Inferior parietal cortex (tissue), 1 donor: ENCODE data around the gene ADGRF3.
"Not testable (repeated sequence)": the region's sequence is repeated elsewhere in the genome, so short reads cannot be mapped to it uniquely, and the experiment has no call there.

Source experiments
- DNase-seq: peaks from one replicate; pipeline ENCODE4 v3.0.0-alpha.2; 2016; ENCODE audit errors: extremely low spot score

ADGRF3 gene

DNA sequence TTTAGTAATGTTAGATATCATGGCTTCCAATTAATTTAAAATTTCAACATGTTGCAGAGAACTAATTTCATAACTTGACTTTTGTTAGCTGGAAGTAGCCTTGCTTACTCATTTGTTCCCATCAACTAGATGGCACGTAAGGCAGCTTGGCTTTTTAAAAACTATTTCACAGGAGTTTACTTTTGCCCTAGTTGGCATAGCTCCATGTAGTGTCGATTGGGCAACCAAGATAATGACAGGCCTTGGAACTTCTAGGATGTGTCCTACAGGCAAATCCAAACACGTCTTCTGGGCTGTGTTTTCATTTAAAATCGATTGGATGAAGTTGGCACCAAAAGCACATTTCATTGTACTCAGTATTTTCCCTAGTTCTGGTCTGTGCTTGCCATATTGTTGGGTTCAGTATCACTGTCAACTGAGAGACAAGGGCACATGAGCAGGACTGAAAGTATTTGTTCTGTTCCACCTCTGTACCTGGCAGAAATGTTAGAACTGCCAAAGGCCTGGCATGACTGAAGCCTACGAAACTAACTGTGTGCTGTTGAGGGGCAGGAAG lies 72.5 kb downstream of the ADGRF3 start:
- DNase-seq, result no peak

DNA sequence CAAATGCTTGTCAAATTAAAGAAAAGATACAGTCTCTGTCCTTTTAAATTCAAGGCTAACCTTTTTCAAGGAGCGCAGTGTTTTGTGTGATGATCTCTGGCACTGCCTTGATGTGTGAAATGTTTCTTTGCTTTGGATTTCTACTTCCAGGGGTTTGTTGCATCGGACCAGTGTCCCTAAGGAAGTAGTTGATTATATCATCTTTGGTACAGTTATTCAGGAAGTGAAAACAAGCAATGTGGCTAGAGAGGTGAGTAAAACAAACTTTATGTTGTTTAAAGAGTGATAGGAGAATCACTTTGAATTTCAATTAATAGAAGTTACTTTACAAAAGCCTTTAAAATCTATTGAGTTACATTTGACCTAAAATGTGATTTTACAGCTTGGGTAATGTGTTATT lies 73.1 kb downstream of the ADGRF3 start:
- DNase-seq, result no peak

DNA sequence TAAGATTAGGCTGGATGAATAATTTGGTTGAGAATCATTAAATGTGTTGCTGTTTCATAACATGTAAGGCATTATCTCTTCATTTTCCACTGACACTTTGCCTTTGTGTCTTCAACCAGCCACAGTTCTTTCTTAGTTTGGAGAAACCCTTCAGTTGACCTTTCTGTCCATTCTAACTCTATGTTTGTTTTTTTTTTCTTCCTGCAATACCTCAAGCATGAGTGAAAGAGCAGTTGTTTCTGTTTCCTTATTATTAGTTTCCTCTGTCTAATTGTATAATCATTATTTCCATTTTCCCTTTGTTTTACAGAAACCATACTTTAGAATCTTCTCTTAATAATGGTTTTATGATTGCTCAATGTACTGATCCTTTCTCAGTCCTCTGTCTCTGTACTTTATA lies 76.2 kb downstream of the ADGRF3 start:
- no peak for DNase-seq

DNA sequence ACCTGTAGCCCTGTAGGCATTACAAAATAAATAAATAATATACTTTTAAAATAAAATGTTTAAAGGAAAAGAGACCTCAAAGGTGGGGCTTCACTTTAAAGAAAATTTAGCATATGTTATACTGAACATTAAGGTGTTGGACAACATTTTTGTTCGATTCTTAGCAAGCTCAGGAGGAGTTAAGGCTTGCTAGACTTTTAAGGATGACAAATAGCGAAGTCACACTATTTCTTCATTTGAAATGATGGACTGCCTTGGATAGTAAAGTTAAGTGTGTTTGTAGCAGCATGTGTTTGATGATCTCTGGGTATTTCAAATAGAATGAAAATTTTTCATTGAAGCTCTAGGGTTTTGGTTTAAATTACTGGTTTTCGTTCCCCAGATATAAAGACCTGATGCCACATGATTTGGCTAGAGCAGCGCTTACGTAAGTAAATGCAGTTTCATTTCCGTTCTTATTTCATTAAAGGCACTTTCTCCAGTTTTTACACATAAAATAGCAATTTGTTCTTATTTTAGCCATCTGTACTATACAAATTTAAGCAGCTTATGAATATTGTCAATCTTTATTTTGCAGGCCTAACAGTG lies 76.9 kb downstream of the ADGRF3 start:
- no peak for DNase-seq

DNA sequence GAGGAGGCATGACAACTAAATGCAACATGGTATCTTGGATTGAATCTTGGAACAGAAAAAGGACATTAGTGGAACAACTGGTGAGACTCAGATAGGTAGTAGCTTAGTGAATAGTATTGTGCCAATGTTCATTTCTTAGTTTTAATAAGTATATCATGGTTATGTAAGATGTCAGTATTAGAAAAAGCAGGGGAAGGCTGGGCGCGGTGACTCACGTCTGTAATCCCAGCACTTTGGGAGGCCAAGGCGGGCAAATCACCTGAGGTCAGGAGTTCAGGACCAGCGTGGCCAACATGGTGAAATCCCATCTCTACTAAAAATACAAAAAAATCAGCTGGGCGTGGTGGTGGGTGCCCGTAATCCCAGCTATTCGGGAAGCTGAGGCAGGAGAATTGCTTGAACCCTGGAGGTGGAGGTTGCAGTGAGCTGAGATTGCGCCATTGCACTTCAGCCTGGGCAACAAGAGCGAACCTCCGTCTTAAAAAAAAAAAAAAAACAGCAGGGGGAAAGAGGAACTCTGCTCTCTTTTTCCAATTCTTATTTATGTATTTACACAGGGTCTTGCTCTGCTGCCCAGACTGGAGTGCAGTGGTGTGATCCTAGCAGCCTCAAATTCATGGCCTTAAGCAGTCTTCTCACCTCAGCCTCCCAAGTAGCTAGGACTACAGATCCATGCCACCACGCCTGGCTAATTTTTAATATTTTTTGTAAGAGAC lies 77.8 kb downstream of the ADGRF3 start:
- not testable (repeated sequence) for DNase-seq

GRCh38 chr2:26268213-26268612 lies 78.4 kb downstream of the ADGRF3 start:
- DNase-seq, result no peak

- not testable (repeated sequence) for DNase-seq
Measured at GRCh38 chr2:26258836-26259235, 87.8 kb downstream of the ADGRF3 start.
